ENCODE results near the gene RNF123.

Gene RNF123

DNA sequence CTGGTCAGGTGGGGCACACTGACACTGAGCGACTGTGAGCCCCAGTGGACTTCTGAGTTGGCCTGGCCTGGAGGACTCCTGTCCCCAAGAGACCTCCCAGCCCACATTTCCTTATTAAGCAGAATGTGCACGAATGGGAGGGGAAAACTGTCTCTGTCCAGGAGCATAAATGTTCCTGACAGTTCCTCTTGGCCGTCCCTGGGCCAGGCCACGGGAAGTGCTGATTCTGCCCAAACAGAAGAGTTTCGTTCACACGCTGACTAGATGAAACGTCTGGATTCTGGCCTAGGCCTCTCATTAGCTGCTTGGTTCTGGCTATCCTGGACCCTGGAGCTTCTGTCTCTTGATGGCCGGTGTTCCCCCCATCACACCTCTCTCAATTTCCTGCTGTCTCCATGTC lies 44.7 kb upstream of the RNF123 start:
- no peak for ATAC-seq
- TF ChIP-seq CREB5 (CRISPR knock-in tag; IDR thresholded peaks at IDR 0.05; ENCODE audit: low read depth) (no peak), ZNF565 (CRISPR knock-in tag; conservative IDR thresholded peaks at IDR 0.05; ENCODE audit: low read depth) (no peak), SNAI2 (CRISPR knock-in tag; IDR thresholded peaks at IDR 0.05) (no peak), GLIS3 (CRISPR knock-in tag; IDR thresholded peaks at IDR 0.05) (no peak), ZNF70 (CRISPR knock-in tag; IDR thresholded peaks at IDR 0.05) (no peak), TOX (CRISPR knock-in tag; IDR thresholded peaks at IDR 0.05; ENCODE audit: borderline replicate concordance) (no peak), RARB (CRISPR knock-in tag; IDR thresholded peaks at IDR 0.05) (no peak), ZC3H10 (CRISPR knock-in tag; IDR thresholded peaks at IDR 0.05) (no peak), ARNTL (CRISPR knock-in tag; IDR thresholded peaks at IDR 0.05; ENCODE audit: borderline replicate concordance, low read depth) (no peak), ZFP3 (CRISPR knock-in tag; IDR thresholded peaks at IDR 0.05) (no peak), CSRNP3 (CRISPR knock-in tag; IDR thresholded peaks at IDR 0.05) (no peak), ISL1 (CRISPR knock-in tag; IDR thresholded peaks at IDR 0.05) (no peak), BACH2 (CRISPR knock-in tag; IDR thresholded peaks at IDR 0.05; ENCODE audit: borderline replicate concordance) (no peak), ZFP30 (CRISPR knock-in tag; IDR thresholded peaks at IDR 0.05) (no peak)
- TF ChIP-seq, protein P1, sequence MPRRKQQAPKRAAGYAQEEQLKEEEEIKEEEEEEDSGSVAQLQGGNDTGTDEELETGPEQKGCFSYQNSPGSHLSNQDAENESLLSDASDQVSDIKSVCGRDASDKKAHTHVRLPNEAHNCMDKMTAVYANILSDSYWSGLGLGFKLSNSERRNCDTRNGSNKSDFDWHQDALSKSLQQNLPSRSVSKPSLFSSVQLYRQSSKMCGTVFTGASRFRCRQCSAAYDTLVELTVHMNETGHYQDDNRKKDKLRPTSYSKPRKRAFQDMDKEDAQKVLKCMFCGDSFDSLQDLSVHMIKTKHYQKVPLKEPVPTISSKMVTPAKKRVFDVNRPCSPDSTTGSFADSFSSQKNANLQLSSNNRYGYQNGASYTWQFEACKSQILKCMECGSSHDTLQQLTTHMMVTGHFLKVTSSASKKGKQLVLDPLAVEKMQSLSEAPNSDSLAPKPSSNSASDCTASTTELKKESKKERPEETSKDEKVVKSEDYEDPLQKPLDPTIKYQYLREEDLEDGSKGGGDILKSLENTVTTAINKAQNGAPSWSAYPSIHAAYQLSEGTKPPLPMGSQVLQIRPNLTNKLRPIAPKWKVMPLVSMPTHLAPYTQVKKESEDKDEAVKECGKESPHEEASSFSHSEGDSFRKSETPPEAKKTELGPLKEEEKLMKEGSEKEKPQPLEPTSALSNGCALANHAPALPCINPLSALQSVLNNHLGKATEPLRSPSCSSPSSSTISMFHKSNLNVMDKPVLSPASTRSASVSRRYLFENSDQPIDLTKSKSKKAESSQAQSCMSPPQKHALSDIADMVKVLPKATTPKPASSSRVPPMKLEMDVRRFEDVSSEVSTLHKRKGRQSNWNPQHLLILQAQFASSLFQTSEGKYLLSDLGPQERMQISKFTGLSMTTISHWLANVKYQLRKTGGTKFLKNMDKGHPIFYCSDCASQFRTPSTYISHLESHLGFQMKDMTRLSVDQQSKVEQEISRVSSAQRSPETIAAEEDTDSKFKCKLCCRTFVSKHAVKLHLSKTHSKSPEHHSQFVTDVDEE (CRISPR knock-in tag; IDR thresholded peaks at IDR 0.05): no peak

DNA sequence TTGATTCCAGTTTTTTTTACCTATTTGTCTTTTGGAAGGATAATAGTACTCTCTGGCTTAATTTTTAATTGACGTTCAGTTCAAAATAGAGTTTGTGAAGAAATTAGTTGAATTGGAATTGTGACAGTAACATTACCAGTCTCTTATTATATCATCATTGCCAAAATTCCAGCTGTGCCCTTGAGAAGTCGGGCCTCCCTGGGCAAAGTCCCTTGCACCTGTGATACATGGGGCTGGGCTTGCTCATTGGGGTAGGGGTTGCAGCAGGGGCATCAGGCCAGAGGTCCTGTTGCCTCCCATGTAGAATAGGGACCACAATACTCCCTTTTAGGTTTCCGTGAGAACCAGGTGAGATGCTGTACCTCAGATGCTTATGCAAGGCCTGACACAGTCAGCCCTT lies 43.1 kb upstream of the RNF123 start:
- TF ChIP-seq GLIS3 (CRISPR knock-in tag; IDR thresholded peaks at IDR 0.05) (no peak), ARNTL (CRISPR knock-in tag; IDR thresholded peaks at IDR 0.05; ENCODE audit: borderline replicate concordance, low read depth) (no peak), OSR1 (CRISPR knock-in tag; IDR thresholded peaks at IDR 0.05) (no peak), ZC3H10 (CRISPR knock-in tag; IDR thresholded peaks at IDR 0.05) (no peak), TCF4 (CRISPR knock-in tag; IDR thresholded peaks at IDR 0.05; ENCODE audit: borderline replicate concordance) (no peak), BACH2 (CRISPR knock-in tag; IDR thresholded peaks at IDR 0.05; ENCODE audit: borderline replicate concordance) (no peak), RARB (CRISPR knock-in tag; IDR thresholded peaks at IDR 0.05) (no peak), ESRRG (CRISPR knock-in tag; IDR thresholded peaks at IDR 0.05) (no peak), ZNF8 (CRISPR knock-in tag; IDR thresholded peaks at IDR 0.05) (no peak), ZNF70 (CRISPR knock-in tag; IDR thresholded peaks at IDR 0.05) (no peak), ZFP3 (CRISPR knock-in tag; IDR thresholded peaks at IDR 0.05) (no peak), CSRNP3 (CRISPR knock-in tag; IDR thresholded peaks at IDR 0.05) (no peak), PATZ1 (CRISPR knock-in tag; IDR thresholded peaks at IDR 0.05; ENCODE audit: borderline replicate concordance) (no peak), ZNF565 (CRISPR knock-in tag; conservative IDR thresholded peaks at IDR 0.05; ENCODE audit: low read depth) (no peak), CREB5 (CRISPR knock-in tag; IDR thresholded peaks at IDR 0.05; ENCODE audit: low read depth) (no peak), PPARA (CRISPR knock-in tag; IDR thresholded peaks at IDR 0.05; ENCODE audit: borderline replicate concordance) (no peak)
- ATAC-seq: no peak
